ENCODE measurements around the gene STAG1.
A peak's percentile ranks its signal among the peaks of the same experiment; 100 is the strongest.
"Not testable (repeated sequence)": the region's sequence is repeated elsewhere in the genome, so short reads cannot be mapped to it uniquely, and the experiment has no call there.

Gene STAG1

GRCh38 chr3:136698361-136698760 is 53.8 kb downstream of the STAG1 start:
- no peak for DNase-seq

GRCh38 chr3:136696797-136697196 is 55.4 kb downstream of the STAG1 start:
- no peak for DNase-seq

GRCh38 chr3:136694321-136694720 is 57.9 kb downstream of the STAG1 start:
- no peak for DNase-seq

- no peak for DNase-seq
Observed at GRCh38 chr3:136690599-136690998, 61.6 kb downstream of the STAG1 start.

- DNase-seq: no peak
Observed at GRCh38 chr3:136685882-136686281, 66.3 kb downstream of the STAG1 start.

- no peak for DNase-seq
Observed at GRCh38 chr3:136682740-136683312, 69.4 kb downstream of the STAG1 start.

- no peak for DNase-seq
Observed at GRCh38 chr3:136678981-136679380, 73.2 kb downstream of the STAG1 start.

GRCh38 chr3:136676009-136676408 is 76.2 kb downstream of the STAG1 start:
- no peak for DNase-seq

- no peak for DNase-seq
Observed at GRCh38 chr3:136675150-136675858, 76.9 kb downstream of the STAG1 start.

- no peak for DNase-seq
Observed at GRCh38 chr3:136672457-136672856, 79.7 kb downstream of the STAG1 start.

GRCh38 chr3:136671921-136672320 is 80.3 kb downstream of the STAG1 start:
- no peak for DNase-seq

- DNase-seq: no peak
Observed at GRCh38 chr3:136670166-136670565, 82.0 kb downstream of the STAG1 start.

- DNase-seq: no peak
Observed at GRCh38 chr3:136667081-136667480, 85.1 kb downstream of the STAG1 start.

- not testable (repeated sequence) for DNase-seq
Observed at GRCh38 chr3:136666301-136666700, 85.9 kb downstream of the STAG1 start.

GRCh38 chr3:136664771-136665170 is 87.4 kb downstream of the STAG1 start:
- no peak for DNase-seq

- no peak for DNase-seq
Observed at GRCh38 chr3:136661282-136661681, 90.9 kb downstream of the STAG1 start.

- DNase-seq: peak; percentile 23 to 60
Observed at GRCh38 chr3:136658946-136659682, 93.1 kb downstream of the STAG1 start.

GRCh38 chr3:136657526-136657925 is 94.7 kb downstream of the STAG1 start:
- no peak for DNase-seq

- DNase-seq: no peak
Observed at GRCh38 chr3:136653628-136654027, 98.5 kb downstream of the STAG1 start.

- no peak for DNase-seq
Observed at GRCh38 chr3:136651581-136651980, 100.6 kb downstream of the STAG1 start.

GRCh38 chr3:136650461-136650860 is 101.7 kb downstream of the STAG1 start:
- DNase-seq: no peak

- DNase-seq: no peak
Observed at GRCh38 chr3:136645915-136646314, 106.3 kb downstream of the STAG1 start.

GRCh38 chr3:136644212-136644611 is 108.0 kb downstream of the STAG1 start:
- no peak for DNase-seq

GRCh38 chr3:136643380-136643779 is 108.8 kb downstream of the STAG1 start:
- DNase-seq: not testable (repeated sequence)
